HepG2 (cell line): Measurements from ENCODE around the gene RNU6-1. TPM values are rescaled to one million over a fixed set of nuclear protein-coding genes. Genes with fewer than 3 reads are reported as not detected.

ENCODE experiments used
- ATAC-seq: fragments of 200-7000 bp; cut with Tn5 transposase; 3 replicates; pipeline ENCODE4 v1.9.1; 2020; ENCODE audit warnings: mild to moderate bottlenecking, moderate library complexity
- BruUV-seq: library from RNA; stranded (reverse); fragments of 400-500 nt; replicated peaks from 2 replicates; lab custom pipeline; 2021; lab: Mats Ljungman, UMichigan
- CTCF ChIA-PET: fragments of 300-600 bp; formaldehyde crosslinking; extraction: SDS; loops from one replicate; lab custom pipeline; 2021; ENCODE audit warnings: low total read pairs, inconsistent platforms, low intra/inter-chr PET ratio; lab: Yijun Ruan, JAX
- POLR2A ChIA-PET: fragments of 350-600 bp; sonication (Branson Sonifier 250); formaldehyde crosslinking; loops from one replicate; lab custom pipeline; 2020; ENCODE audit warnings: antibody characterized with exemption, inconsistent platforms; lab: Yijun Ruan, JAX
- DNase-seq: peaks from one replicate; pipeline ENCODE4 v3.0.0-alpha.2; 2015; ENCODE audit warnings: low spot score
- FAIRE-seq: peaks from 3 replicates; lab custom pipeline; 2011; peaks lifted over from hg19 to GRCh38; lab: Jason Lieb, UNC
- H2AFZ ChIP-seq: one replicate; pipeline ENCODE4 v1.6.1; 2011; ENCODE audit warnings: low read length, inconsistent platforms
- H3K27ac ChIP-seq: fragments of 300-600 bp; 3 replicates; pipeline ENCODE4 v1.8.0; 2011; ENCODE audit warnings: mixed run types, mild to moderate bottlenecking, mixed read lengths, low read length, inconsistent platforms; ENCODE audit not compliant: insufficient read depth; ENCODE audit errors: extremely low read length
- H3K27me3 ChIP-seq, 2 experiments: fragments of 200-600 bp in 1 of 2; 2 replicates in 1 of 2; 3 replicates in 1 of 2; pipeline versions ENCODE4 v1.6.0 to v1.8.0; 2011; ENCODE audit warnings: low read length in 2 of 2, mild to moderate bottlenecking in 2 of 2, moderate library complexity in 2 of 2, inconsistent platforms in 1 of 2; ENCODE audit not compliant: insufficient read depth in 2 of 2, control insufficient read depth in 1 of 2
- H3K36me3 ChIP-seq, 2 experiments: fragments of 200-600 bp in 1 of 2; replicated peaks in 1 of 2; 2 replicates in 1 of 2; 3 replicates in 1 of 2; pipeline versions ENCODE4 v1.5.1 to v1.8.0; 2011; ENCODE audit warnings: low read length in 2 of 2, inconsistent platforms in 1 of 2; ENCODE audit not compliant: insufficient read depth in 2 of 2, control insufficient read depth in 1 of 2
- H3K4me1 ChIP-seq: 2 replicates; pipeline ENCODE4 v1.5.1; 2012; ENCODE audit warnings: low read length, inconsistent platforms; ENCODE audit not compliant: insufficient read depth
- H3K4me2 ChIP-seq: 2 replicates; pipeline ENCODE4 v1.6.0; 2011; ENCODE audit warnings: low read depth, low read length, inconsistent platforms
- H3K4me3 ChIP-seq, 3 experiments: fragments of 200-600 bp in 1 of 3; sonication (generic), shearing (Covaris generic) in 1 of 3; replicated peaks in 1 of 3; 2 replicates each; pipeline ENCODE4 v1.5.1; 2011 to 2016; ENCODE audit warnings: low read length in 3 of 3, inconsistent platforms in 2 of 3, low read depth in 2 of 3, mild to moderate bottlenecking in 2 of 3, control low read depth in 1 of 3, mixed read lengths in 1 of 3; ENCODE audit not compliant: insufficient read depth in 1 of 3
- H3K79me2 ChIP-seq: one replicate; pipeline ENCODE4 v1.6.1; 2011; ENCODE audit warnings: low read length, inconsistent platforms; ENCODE audit not compliant: insufficient read depth
- H3K9ac ChIP-seq: 2 replicates; pipeline ENCODE4 v1.6.0; 2011; ENCODE audit warnings: mild to moderate bottlenecking, low read depth, low read length, inconsistent platforms; ENCODE audit not compliant: insufficient read depth
- H3K9me3 ChIP-seq: 2 replicates; pipeline ENCODE4 v1.5.1; 2012; ENCODE audit warnings: mild to moderate bottlenecking, low read length
- H4K20me1 ChIP-seq: 2 replicates; pipeline ENCODE4 v1.6.0; 2011; ENCODE audit warnings: inconsistent platforms, mild to moderate bottlenecking, low read length, moderate library complexity; ENCODE audit not compliant: insufficient read depth
- CEBPB ChIP-seq: IDR thresholded peaks from 2 replicates; pipeline ENCODE4 v1.6.1; 2011; ENCODE audit warnings: low read depth, low read length, improper control_type of control experiment, borderline replicate concordance
- DRAP1 ChIP-seq: IDR thresholded peaks from 2 replicates; pipeline ENCODE4 v1.6.1; 2016; ENCODE audit warnings: missing genetic modification reagents, missing compliant biosample characterization
- ELF1 ChIP-seq: sonication (generic); formaldehyde crosslinking; IDR thresholded peaks from 2 replicates; pipeline ENCODE4 v1.4.0; 2020; ENCODE audit warnings: missing genetic modification reagents
- NFE2 ChIP-seq: sonication (generic); formaldehyde crosslinking; IDR thresholded peaks from 2 replicates; pipeline ENCODE4 v1.4.0; 2020; ENCODE audit warnings: missing genetic modification reagents
- XBP1 ChIP-seq: sonication (generic); formaldehyde crosslinking; IDR thresholded peaks from 2 replicates; pipeline ENCODE4 v1.5.0; 2020; ENCODE audit warnings: missing genetic modification reagents
- ZNF225 ChIP-seq: sonication (generic); formaldehyde crosslinking; IDR thresholded peaks from 2 replicates; pipeline ENCODE4 v1.4.0; 2020; ENCODE audit warnings: mild to moderate bottlenecking, missing genetic modification reagents
- ZNF749 ChIP-seq: sonication (generic); formaldehyde crosslinking; IDR thresholded peaks from 2 replicates; pipeline ENCODE4 v1.8.0; 2022; ENCODE audit warnings: mild to moderate bottlenecking, missing genetic modification reagents, moderate library complexity, borderline replicate concordance
- WGBS: methylation state at CpG from one replicate; pipeline ENCODE4 v1.1.6; 2017; ENCODE audit warnings: low lambda C conversion rate; 5-methylcytosine and 5-hydroxymethylcytosine counted together
- in situ Hi-C: cut with HindIII; loops from 2 replicates; pipeline ENCODE4 v1.10.0; 2017; ENCODE audit warnings: low pct_unique_long_range_greater_than_20kb; ENCODE audit not compliant: extremely low pct_ligation_motif_present
- intact Hi-C: fragments of 100-400 bp; cut with micrococcal nuclease; formaldehyde crosslinking; loops from one replicate; pipeline ENCODE4 v1.10.0; 2022; ENCODE audit not compliant: unreplicated experiment
- polyA plus RNA-seq, 8 experiments: library from polyadenylated mRNA; depleted of rRNA in 3 of 8; stranded (reverse) in 7 of 8; unstranded in 1 of 8; fragments of >200 nt; fragmentation: Illumina TruSeq in 4 of 8; extraction: Trizol in 4 of 8; gene quantifications; 2 replicates each; pipeline versions ENCODE4 v1.2.1 to v1.2.3, GENCODE V29; 2011 to 2016; ENCODE audit warnings: low read depth in 4 of 8, missing spikeins in 1 of 8, mixed read lengths in 1 of 8; ENCODE audit not compliant: insufficient read depth in 1 of 8
- total RNA-seq, 5 experiments: library from RNA; depleted of rRNA; stranded (reverse); fragments of >200 nt; fragmentation: Illumina TruSeq; extraction: Trizol; gene quantifications; 2 replicates each; pipeline ENCODE4 v1.2.3, GENCODE V29; 2016; ENCODE audit warnings: low read depth in 1 of 5

RNU6-1 gene
- total and polyA plus RNA-seq, 2 of the 13 experiments (the other 11 are each of a cell fraction or from before 2014, with no cell fraction given), result under 0.01 TPM; not detected in 1

GRCh38 chr15:67831363-67831762, 8.5 kb downstream of the RNU6-1 start:
- Histone ChIP-seq H3K27me3 (peaks cover 6 to 70% of the 10 kb centered on the region in 2 experiments), H3K9ac (no peak overlapping the region), H3K4me1 (peaks cover 25% of the 10 kb centered on the region), H3K79me2 (no peaks in the 10 kb centered on the region), H2AFZ (no peak overlapping the region), H3K36me3 (no peaks in the 10 kb centered on the region), H3K9me3 (no peaks in the 10 kb centered on the region), H4K20me1 (no peaks in the 10 kb centered on the region), H3K4me3 (no peak overlapping the region)
- DNase-seq (no peak), FAIRE-seq (no peak), ATAC-seq (no peak)
- intact Hi-C loops, result no loop called here
- in situ Hi-C loops, result loop anchor here (10.0 kb wide), 1 partner anchor 887 kb away; no protein-coding TSS in a partner anchor
- no TSS peak for BruUV-seq
- CTCF ChIA-PET, result interaction anchor here (1.1 kb wide), 1 partner anchor 374 kb away, joined by 3 read pairs; no protein-coding TSS in a partner anchor
- TF ChIP-seq CEBPB (0 out of 2 replicates have a peak, but pooled peaks have one; percentile 8), XBP1 (no peak)
- TF ChIP-seq, all 625 proteins: peak for 1
- Histone ChIP-seq H3K27ac (no peak overlapping the region), H3K4me2 (no peak overlapping the region)
- POLR2A ChIA-PET, result no interaction called here

- ATAC-seq, result no peak
- H3K9me3 ChIP-seq, result no peaks in the 10 kb centered on the region
- H3K36me3 ChIP-seq, result no peaks in the 10 kb centered on the region
- no peak overlapping the region for H2AFZ ChIP-seq
- H3K4me3 ChIP-seq, result no peak overlapping the region
- FAIRE-seq, result no peak
- ChIA-PET POLR2A (no interaction called here), CTCF (no interaction called here)
- intact Hi-C loops (no loop called here), in situ Hi-C loops (loop anchor here (10.0 kb wide), 1 partner anchor 885 kb away; no protein-coding TSS in a partner anchor)
- H3K4me1 ChIP-seq, result peaks cover 11% of the 10 kb centered on the region
- no TSS peak for BruUV-seq
- no peaks in the 10 kb centered on the region for H3K79me2 ChIP-seq
- H4K20me1 ChIP-seq, result no peaks in the 10 kb centered on the region
- TF ChIP-seq NFE2 (CRISPR knock-in tag) (no peak), ELF1 (CRISPR knock-in tag) (no peak), ZNF225 (CRISPR knock-in tag) (no peak), DRAP1 (CRISPR knock-in tag) (no peak), ZNF749 (CRISPR knock-in tag) (no peak)
- H3K4me2 ChIP-seq, result no peak overlapping the region
- DNase-seq, result no peak
- H3K27ac ChIP-seq, result no peak overlapping the region
- H3K27me3 ChIP-seq, result peaks cover 8 to 69% of the 10 kb centered on the region in 2 experiments
- no peak overlapping the region for H3K9ac ChIP-seq
- 76% methylated on average over 44 of the region's 68 CpGs for WGBS
Measured at GRCh38 chr15:67829647-67830504, 10.0 kb downstream of the RNU6-1 start.
